ENCODE data around the gene CHRNA5.

CHRNA5 gene

DNA sequence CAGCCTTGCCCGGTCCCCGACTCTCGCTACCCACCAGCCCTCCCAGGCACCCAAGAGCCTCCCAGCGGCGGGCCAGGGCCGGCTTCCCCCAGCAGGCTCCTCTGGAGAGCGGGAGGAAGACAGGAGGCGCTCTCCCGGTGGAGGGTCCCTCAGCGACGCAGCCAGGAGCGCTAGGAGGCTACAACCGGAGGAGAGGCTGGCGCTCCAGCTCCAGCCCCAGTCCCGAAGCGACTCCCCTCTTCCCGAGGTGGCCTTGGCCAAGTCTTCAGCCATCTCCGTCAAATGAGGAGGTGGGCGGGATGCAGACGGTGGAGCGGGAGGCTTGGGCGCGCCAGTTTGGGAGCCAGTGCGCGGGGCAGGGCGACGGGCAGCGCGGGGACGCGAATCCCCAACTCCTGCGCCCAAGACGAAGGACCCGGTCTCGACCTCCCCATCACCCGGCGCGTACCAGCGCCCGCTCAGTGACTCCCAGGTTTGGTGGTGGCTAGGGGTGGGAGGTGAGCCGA, 54.8 kb downstream of the CHRNA5 start:
- peak; percentile 76 for DNase-seq (ENCODE audit: low read depth, low spot score)
- Histone ChIP-seq H3K9ac (ENCODE audit: insufficient read length, low read depth) (peak overlapping the region; percentile 82), H3K36me3 (ENCODE audit: insufficient read depth, insufficient read length, low read length) (no peaks in the 10 kb centered on the region), H3K9me3 (ENCODE audit: insufficient read depth, low read length) (peaks cover 9% of the 10 kb centered on the region; the same call in 1 of the 2 replicates), H3K4me1 (ENCODE audit: insufficient read depth, insufficient read length) (peaks cover 5% of the 10 kb centered on the region), H3K27me3 (ENCODE audit: insufficient read depth, insufficient read length) (peaks cover 35% of the 10 kb centered on the region), H3K4me3 (ENCODE audit: insufficient read length, low read depth) (peak overlapping the region; percentile 70)
- TF ChIP-seq YY1 (IDR thresholded peaks at IDR 0.05; ENCODE audit: insufficient read depth, insufficient read length) (no peak), ZNF274 (IDR thresholded peaks at IDR 0.05; ENCODE audit: low read depth, low read length) (no peak), SUZ12 (IDR thresholded peaks at IDR 0.05; ENCODE audit: extremely low read depth, insufficient read depth, insufficient read length) (no peak)

DNA sequence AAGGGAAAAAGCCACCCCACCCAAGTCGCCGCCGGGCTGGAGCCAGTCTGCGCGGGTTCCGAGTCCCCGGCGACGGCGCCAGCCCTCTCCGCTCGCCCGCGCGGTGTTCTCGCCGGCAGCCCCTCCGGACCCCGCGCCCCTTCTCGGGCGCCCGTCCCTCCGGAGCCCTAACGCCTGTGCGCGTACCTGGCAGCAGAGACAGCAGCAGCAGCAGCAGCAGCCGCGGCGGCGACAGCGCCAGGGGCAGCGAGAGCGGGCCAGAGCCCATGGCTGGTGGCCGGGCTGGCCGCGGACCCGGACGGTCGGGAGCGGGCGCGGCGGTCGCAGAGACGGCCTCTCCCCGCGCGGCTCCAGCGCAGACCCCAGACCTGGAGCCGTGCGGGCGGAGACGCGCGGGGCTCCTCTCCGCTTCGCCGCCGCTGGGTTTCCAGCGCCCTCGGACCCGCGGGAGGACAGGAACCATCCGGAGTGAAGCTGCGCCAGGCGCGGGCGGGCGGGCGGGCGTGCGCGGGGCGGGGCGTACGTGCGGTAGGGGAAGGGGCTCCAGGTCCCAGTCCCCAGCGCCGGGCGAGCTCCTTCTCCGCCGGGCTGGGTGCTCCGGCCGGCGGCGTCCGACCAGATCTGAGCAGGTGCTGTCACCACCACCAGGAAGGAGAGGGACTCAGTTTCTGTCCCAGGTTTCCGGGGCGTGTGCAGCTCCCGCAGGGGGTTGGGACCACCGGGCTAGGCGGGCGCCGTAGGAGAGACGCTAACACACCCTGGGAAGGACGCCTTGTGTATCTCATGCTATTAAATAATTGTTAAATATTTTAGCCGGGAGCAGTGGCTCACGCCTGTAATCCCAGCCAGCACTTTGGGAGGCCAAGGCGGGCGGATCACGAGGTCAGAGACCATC, 55.5 kb downstream of the CHRNA5 start, which contains the start of gene CHRNA3:
CHRNA3 (minus strand) TSS at position 470 of the 895 bp plus-strand sequence; CDS start at position 268, 202 bp downstream.
- Histone ChIP-seq H3K27me3 (ENCODE audit: insufficient read depth, insufficient read length) (peaks cover 35% of the 10 kb centered on the region), H3K9ac (ENCODE audit: insufficient read length, low read depth) (peak within 1 kb of the TSS; percentile 82), H3K4me3 (ENCODE audit: insufficient read length, low read depth) (peak within 1 kb of the TSS; percentile 70), H3K4me1 (ENCODE audit: insufficient read depth, insufficient read length) (peaks cover 5% of the 10 kb centered on the region), H3K36me3 (ENCODE audit: insufficient read depth, insufficient read length, low read length) (no peaks in the 10 kb centered on the region), H3K9me3 (ENCODE audit: insufficient read depth, low read length) (peaks cover 9% of the 10 kb centered on the region; the same call in 1 of the 2 replicates)
- no peak for DNase-seq (ENCODE audit: low read depth, low spot score)
- TF ChIP-seq YY1 (IDR thresholded peaks at IDR 0.05; ENCODE audit: insufficient read depth, insufficient read length) (no peak), SUZ12 (IDR thresholded peaks at IDR 0.05; ENCODE audit: extremely low read depth, insufficient read depth, insufficient read length) (no peak), ZNF274 (IDR thresholded peaks at IDR 0.05; ENCODE audit: low read depth, low read length) (no peak)

DNA sequence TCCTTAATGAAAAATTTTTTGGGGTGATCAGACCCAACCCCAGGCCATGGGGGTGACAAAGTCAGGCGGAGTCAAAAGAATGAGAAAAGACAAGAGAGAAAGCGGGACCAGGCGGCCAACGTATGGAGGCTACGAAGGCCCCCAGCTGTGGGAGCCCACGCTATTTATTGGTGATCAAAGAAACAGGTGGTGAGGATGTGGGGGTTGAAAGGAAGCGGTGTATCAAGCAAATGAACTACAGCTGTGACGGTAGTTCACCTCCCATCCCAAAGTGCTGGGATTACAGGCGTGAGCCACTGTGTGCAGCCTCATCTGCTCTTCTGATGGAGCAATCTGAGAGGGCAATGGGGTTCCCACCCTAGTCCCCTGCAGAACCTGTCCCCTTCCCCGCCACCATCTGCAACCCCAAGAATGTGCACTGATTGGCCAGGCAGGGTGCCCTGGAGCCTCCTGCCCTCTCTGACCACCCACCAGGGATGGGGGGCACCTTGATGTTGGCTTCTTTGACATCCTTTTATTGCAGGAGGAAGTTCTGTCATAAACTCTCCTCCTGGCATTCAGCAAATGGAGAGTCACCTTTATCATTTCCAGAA, 56.6 kb downstream of the CHRNA5 start:
- TF ChIP-seq ZNF274 (IDR thresholded peaks at IDR 0.05; ENCODE audit: low read depth, low read length): no peak
- no peak for TF ChIP-seq YY1 (IDR thresholded peaks at IDR 0.05; ENCODE audit: insufficient read depth, insufficient read length)
- no peak for TF ChIP-seq SUZ12 (IDR thresholded peaks at IDR 0.05; ENCODE audit: extremely low read depth, insufficient read depth, insufficient read length)
- no peak overlapping the region for H3K4me3 ChIP-seq (ENCODE audit: insufficient read length, low read depth)
- H3K9me3 ChIP-seq (ENCODE audit: insufficient read depth, low read length): peaks cover 9% of the 10 kb centered on the region; the same call in 1 of the 2 replicates
- no peak for DNase-seq (ENCODE audit: low read depth, low spot score)
- H3K27me3 ChIP-seq (ENCODE audit: insufficient read depth, insufficient read length): peaks cover 35% of the 10 kb centered on the region
- H3K36me3 ChIP-seq (ENCODE audit: insufficient read depth, insufficient read length, low read length): no peaks in the 10 kb centered on the region
- H3K9ac ChIP-seq (ENCODE audit: insufficient read length, low read depth): no peak overlapping the region
- peaks cover 5% of the 10 kb centered on the region for H3K4me1 ChIP-seq (ENCODE audit: insufficient read depth, insufficient read length)

DNA sequence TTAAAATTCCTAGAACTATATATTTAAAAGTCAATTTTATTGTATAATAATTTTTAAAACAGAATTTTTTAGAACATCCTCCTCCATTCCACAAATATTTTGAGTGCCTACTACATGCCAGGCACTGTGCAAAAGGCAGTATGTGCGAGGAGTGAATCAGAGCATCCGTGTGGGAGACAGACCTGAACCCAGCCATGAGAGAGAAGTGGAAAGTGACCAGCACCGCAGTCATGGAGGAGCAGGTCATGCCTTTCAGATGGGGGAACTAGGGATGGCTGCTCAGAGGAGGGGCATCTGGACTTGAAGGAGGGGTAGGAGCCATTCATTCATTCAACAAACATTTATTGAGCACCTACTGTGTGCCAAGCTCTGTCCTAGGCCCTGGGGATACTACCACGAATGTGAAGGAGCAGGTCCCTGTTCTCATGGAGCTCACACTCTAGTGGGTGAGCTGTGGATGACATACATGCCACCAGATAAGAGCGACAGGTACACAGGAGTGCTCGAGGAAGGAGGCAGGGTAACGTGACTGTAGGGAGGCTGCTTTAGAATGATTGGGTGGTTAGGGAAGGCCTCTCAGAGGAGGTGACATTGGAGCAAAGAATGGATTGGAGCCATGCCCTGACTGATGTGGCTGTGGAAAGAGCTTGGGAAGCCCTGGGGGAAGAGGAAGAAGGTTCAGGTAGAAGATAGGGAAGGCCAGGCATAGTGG, 58.6 kb downstream of the CHRNA5 start:
- Histone ChIP-seq H3K4me3 (ENCODE audit: insufficient read length, low read depth) (no peak overlapping the region), H3K9ac (ENCODE audit: insufficient read length, low read depth) (no peak overlapping the region), H3K27me3 (ENCODE audit: insufficient read depth, insufficient read length) (peaks cover 35% of the 10 kb centered on the region), H3K9me3 (ENCODE audit: insufficient read depth, low read length) (peaks cover 4% of the 10 kb centered on the region; the same call in 1 of the 2 replicates), H3K36me3 (ENCODE audit: insufficient read depth, insufficient read length, low read length) (no peaks in the 10 kb centered on the region), H3K4me1 (ENCODE audit: insufficient read depth, insufficient read length) (peaks cover 5% of the 10 kb centered on the region)
- TF ChIP-seq SUZ12 (IDR thresholded peaks at IDR 0.05; ENCODE audit: extremely low read depth, insufficient read depth, insufficient read length) (no peak), ZNF274 (IDR thresholded peaks at IDR 0.05; ENCODE audit: low read depth, low read length) (no peak), YY1 (IDR thresholded peaks at IDR 0.05; ENCODE audit: insufficient read depth, insufficient read length) (no peak)
- DNase-seq (ENCODE audit: low read depth, low spot score): no peak

DNA sequence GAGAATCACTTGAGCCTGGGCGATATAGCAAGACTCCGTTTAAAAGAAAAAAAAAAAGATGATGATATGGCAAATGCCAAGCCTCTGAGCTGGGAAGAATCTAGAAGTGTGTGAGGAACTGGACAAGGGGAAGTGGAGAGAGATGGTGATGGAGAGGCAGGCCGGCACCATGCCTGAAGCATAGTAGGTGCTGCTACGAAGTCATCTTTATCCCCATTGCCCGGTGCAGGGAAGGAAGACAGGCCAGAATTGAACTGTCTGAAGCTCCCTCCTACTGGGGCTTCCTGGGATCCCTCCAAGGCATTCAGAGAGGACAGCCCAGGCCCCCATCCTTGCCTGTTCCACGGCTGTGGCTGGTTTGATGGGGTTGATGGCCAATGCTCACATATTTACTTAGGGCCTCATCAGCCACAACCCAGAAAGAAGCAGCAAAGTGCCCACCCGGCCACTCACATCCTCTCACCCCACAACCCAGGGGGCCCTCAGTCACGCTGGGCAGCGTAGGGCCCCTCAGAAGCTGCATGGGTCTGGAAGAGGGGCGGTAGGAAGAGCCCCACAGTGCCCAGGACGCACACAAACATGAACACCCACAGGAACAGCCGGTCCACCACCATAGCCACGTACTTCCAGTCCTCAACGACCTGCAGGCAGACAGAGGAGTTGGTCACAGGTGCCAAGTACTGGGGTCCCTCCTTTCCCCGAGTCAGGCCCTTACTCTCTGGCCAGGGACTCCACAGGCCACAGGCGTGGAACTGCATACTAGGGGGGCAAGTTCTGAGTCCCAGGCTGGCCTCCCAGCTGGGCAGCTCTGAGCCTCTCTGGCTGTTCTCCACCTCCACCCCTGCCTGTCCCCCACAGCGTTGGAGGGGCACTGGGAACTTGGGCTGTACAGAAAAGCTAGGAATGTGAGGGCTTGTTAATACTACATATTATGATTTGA, 59.6 kb downstream of the CHRNA5 start:
- Histone ChIP-seq H3K36me3 (ENCODE audit: insufficient read depth, insufficient read length, low read length) (no peaks in the 10 kb centered on the region), H3K9me3 (ENCODE audit: insufficient read depth, low read length) (no peaks in the 10 kb centered on the region), H3K9ac (ENCODE audit: insufficient read length, low read depth) (no peak overlapping the region), H3K4me3 (ENCODE audit: insufficient read length, low read depth) (no peak overlapping the region), H3K4me1 (ENCODE audit: insufficient read depth, insufficient read length) (no peaks in the 10 kb centered on the region), H3K27me3 (ENCODE audit: insufficient read depth, insufficient read length) (peaks cover 30% of the 10 kb centered on the region)
- TF ChIP-seq YY1 (IDR thresholded peaks at IDR 0.05; ENCODE audit: insufficient read depth, insufficient read length): no peak
- TF ChIP-seq ZNF274 (IDR thresholded peaks at IDR 0.05; ENCODE audit: low read depth, low read length): no peak
- no peak for TF ChIP-seq SUZ12 (IDR thresholded peaks at IDR 0.05; ENCODE audit: extremely low read depth, insufficient read depth, insufficient read length)
- DNase-seq (ENCODE audit: low read depth, low spot score): no peak
